ENCODE results near the gene EPS8L3. TPM values are rescaled to one million over a fixed set of nuclear protein-coding genes. Genes with fewer than 3 reads are reported as not detected.
A peak's percentile ranks its signal among the peaks of the same experiment; 100 is the strongest.

The EPS8L3 gene
- total and polyA plus RNA-seq, 9 of the 15 experiments (the other 6 are each of a cell fraction or from before 2014, with no cell fraction given): 0.09 to 0.42 (median 0.14) TPM; not detected in 5

GRCh38 chr1:109762821-109763645, 690 bp downstream of the EPS8L3 start (continued):
- peak; percentile 43; the same call in 1 of the 2 replicates for TF ChIP-seq FOXK1 (CRISPR knock-in tag; IDR thresholded peaks at IDR 0.05; ENCODE audit: borderline replicate concordance)
- no peak for TF ChIP-seq HNRNPH1 (optimal IDR thresholded peaks at IDR 0.05; ENCODE audit: low read depth, low read length)
- TF ChIP-seq POLR2G (IDR thresholded peaks at IDR 0.05; ENCODE audit: low read depth, low read length): no peak
- TF ChIP-seq ZFP30 (CRISPR knock-in tag; IDR thresholded peaks at IDR 0.05; ENCODE audit: borderline replicate concordance): no peak
- no peak for TF ChIP-seq SFPQ (IDR thresholded peaks at IDR 0.05; ENCODE audit: low read depth, low read length)
- 0 out of 2 replicates have a peak, but pooled peaks have one; percentile 17 for TF ChIP-seq L3MBTL2 (IDR thresholded peaks at IDR 0.05)
- no peak for TF ChIP-seq DMBX1 (CRISPR knock-in tag; IDR thresholded peaks at IDR 0.05; ENCODE audit: borderline replicate concordance)
- no peak for TF ChIP-seq KDM4B (IDR thresholded peaks at IDR 0.05; ENCODE audit: borderline replicate concordance in 2 of 2, low read depth in 1 of 2)
- no peak for TF ChIP-seq E2F4 (CRISPR knock-in tag; IDR thresholded peaks at IDR 0.05; ENCODE audit: low read depth)
- TF ChIP-seq PURB (CRISPR knock-in tag; IDR thresholded peaks at IDR 0.05; ENCODE audit: low read depth): no peak
- TF ChIP-seq ETV5 (CRISPR knock-in tag; IDR thresholded peaks at IDR 0.05; ENCODE audit: low read depth): 0 out of 2 replicates have a peak, but pooled peaks have one; percentile 17
- TF ChIP-seq POLR2A (conservative IDR thresholded peaks at IDR 0.05): no peak
- no peak for TF ChIP-seq POLR3A (IDR thresholded peaks at IDR 0.05; ENCODE audit: borderline replicate concordance, extremely low read depth, insufficient read depth, insufficient read length)
- no peak for TF ChIP-seq SAFB (IDR thresholded peaks at IDR 0.05; ENCODE audit: borderline replicate concordance, low read depth, low read length)
- no peak for TF ChIP-seq SETDB1 (IDR thresholded peaks at IDR 0.05; ENCODE audit: low read length)
- TF ChIP-seq MXD1 (CRISPR knock-in tag; IDR thresholded peaks at IDR 0.05; ENCODE audit: borderline replicate concordance, poor library complexity, severe bottlenecking): no peak
- TF ChIP-seq HIVEP1 (CRISPR knock-in tag; IDR thresholded peaks at IDR 0.05): no peak
- no peak for TF ChIP-seq ZEB2 (IDR thresholded peaks at IDR 0.05)
- no peak for TF ChIP-seq ZNF511 (CRISPR knock-in tag; IDR thresholded peaks at IDR 0.05)
- TF ChIP-seq PTRF (tag; IDR thresholded peaks at IDR 0.05): 0 out of 2 replicates have a peak, but pooled peaks have one; percentile 32
- TF ChIP-seq TFAP4 (CRISPR knock-in tag; IDR thresholded peaks at IDR 0.05; ENCODE audit: borderline replicate concordance): no peak
